Caco-2 (cell line): ENCODE measurements around the gene FAM221B. TPM values are rescaled to one million over a fixed set of nuclear protein-coding genes. Genes with fewer than 3 reads are reported as not detected.
A peak's percentile ranks its signal among the peaks of the same experiment; 100 is the strongest.

ENCODE experiments used
- BruUV-seq: library from RNA; stranded (reverse); fragments of 400-500 nt; replicated peaks from 2 replicates; lab custom pipeline; 2021; lab: Mats Ljungman, UMichigan
- CTCF ChIA-PET: fragments of 300-600 bp; sonication (Branson Sonifier 250); formaldehyde crosslinking; loops from one replicate; lab custom pipeline; 2022; ENCODE audit warnings: antibody characterized with exemption; lab: Charles Lee
- POLR2A ChIA-PET: fragments of 300-600 bp; sonication (Branson Sonifier 250); formaldehyde crosslinking; loops from one replicate; lab custom pipeline; 2022; ENCODE audit warnings: antibody characterized with exemption; lab: Charles Lee
- DNase-seq, 2 experiments: peaks; one replicate each; pipeline versions ENCODE4 v3.0.0 to v3.0.0-alpha.2; 2020 to 2022
- H3K27me3 ChIP-seq: replicated peaks from 2 replicates; pipeline ENCODE4 v1.6.0; 2011; ENCODE audit warnings: low read length; ENCODE audit not compliant: control insufficient read depth, insufficient read depth
- H3K36me3 ChIP-seq: 2 replicates; pipeline ENCODE4 v1.5.1; 2011; ENCODE audit warnings: low read length; ENCODE audit not compliant: control insufficient read depth, insufficient read depth
- H3K4me1 ChIP-seq: fragments of 250-450 bp; sonication (Bioruptor Pico); 2 replicates; pipeline ENCODE4 v1.5.1; 2020; ENCODE audit warnings: mild to moderate bottlenecking
- H3K4me3 ChIP-seq: 2 replicates; pipeline ENCODE4 v1.5.1; 2011; ENCODE audit warnings: low read depth, mild to moderate bottlenecking, control low read depth, low read length
- H3K9me3 ChIP-seq: fragments of 250-450 bp; sonication (Bioruptor Pico); 2 replicates; pipeline ENCODE4 v1.5.1; 2020; ENCODE audit warnings: mild to moderate bottlenecking, moderate library complexity
- H3K27ac Mint-ChIP-seq: one replicate; pipeline ENCODE4 v1.8.0; 2022; ENCODE audit warnings: mixed read lengths; ENCODE audit not compliant: unreplicated experiment
- H3K27me3 Mint-ChIP-seq: one replicate; pipeline ENCODE4 v1.8.0; 2022; ENCODE audit warnings: mixed read lengths; ENCODE audit not compliant: insufficient read depth, unreplicated experiment
- H3K36me3 Mint-ChIP-seq: one replicate; pipeline ENCODE4 v1.8.0; 2022; ENCODE audit warnings: mild to moderate bottlenecking, mixed read lengths; ENCODE audit not compliant: insufficient read depth, unreplicated experiment
- H3K4me1 Mint-ChIP-seq: one replicate; pipeline ENCODE4 v1.8.0; 2022; ENCODE audit warnings: low read depth, mixed read lengths; ENCODE audit not compliant: unreplicated experiment
- H3K4me3 Mint-ChIP-seq: one replicate; pipeline ENCODE4 v1.8.0; 2022; ENCODE audit warnings: mild to moderate bottlenecking, moderate library complexity, mixed read lengths; ENCODE audit not compliant: unreplicated experiment
- H3K9me3 Mint-ChIP-seq: one replicate; pipeline ENCODE4 v1.8.0; 2022; ENCODE audit warnings: mixed read lengths; ENCODE audit not compliant: unreplicated experiment
- intact Hi-C: fragments of 100-400 bp; cut with micrococcal nuclease; formaldehyde crosslinking; loops from one replicate; pipeline ENCODE4 v1.10.0; 2022; ENCODE audit not compliant: unreplicated experiment
- total RNA-seq: library from RNA; stranded (reverse); gene quantifications from 2 replicates; pipeline ENCODE4 v1.2.3, GENCODE V29; 2022
- TF ChIP-seq, protein P1 (sequence below), 2 experiments: fragments of 200-600 bp in 1 of 2; IDR thresholded peaks; 1 replicate in 1 of 2; 2 replicates in 1 of 2; pipeline versions ENCODE4 v1.5.1 to v1.8.0; 2011 to 2022; ENCODE audit warnings: antibody characterized with exemption in 1 of 2, control low read depth in 1 of 2, inconsistent platforms in 1 of 2, low read depth in 1 of 2, low read length in 1 of 2, mild to moderate bottlenecking in 1 of 2, moderate library complexity in 1 of 2; ENCODE audit not compliant: insufficient read depth in 1 of 2, severe bottlenecking in 1 of 2, unreplicated experiment in 1 of 2

FAM221B gene
- total RNA-seq, 1 experiment from 2014 or later: not detected

- no peak overlapping the region for H3K27ac Mint-ChIP-seq
Observed at GRCh38 chr9:35832814-35833213, 4.3 kb upstream of the FAM221B start.

DNA sequence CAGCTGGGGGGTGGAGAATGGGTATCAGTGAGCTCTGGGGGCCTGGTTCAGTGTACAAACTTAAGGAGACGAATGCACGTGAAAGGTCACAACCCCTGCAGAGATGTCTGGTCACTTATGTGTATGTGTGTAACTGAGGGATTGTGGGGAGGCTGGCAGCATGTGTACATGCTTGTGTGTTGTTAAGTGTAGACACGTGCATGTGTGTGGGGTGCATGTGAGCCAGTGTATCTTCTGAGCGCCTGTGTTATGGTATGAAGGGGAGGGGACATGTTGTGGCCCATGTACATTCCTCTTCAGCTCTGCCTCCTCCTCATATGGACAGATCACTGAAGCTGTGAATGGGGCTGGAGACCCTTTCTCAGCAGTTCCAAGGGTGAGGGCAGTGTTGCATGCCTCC is 2.5 kb upstream of the FAM221B start:
- intact Hi-C loops: no loop called here
- Mint-ChIP-seq H3K4me1 (peaks cover 22% of the 10 kb centered on the region), H3K36me3 (peaks cover 7% of the 10 kb centered on the region), H3K9me3 (no peaks in the 10 kb centered on the region), H3K27ac (no peak overlapping the region), H3K27me3 (no peaks in the 10 kb centered on the region), H3K4me3 (no peak overlapping the region)
- Histone ChIP-seq H3K4me1 (peaks cover 16% of the 10 kb centered on the region), H3K36me3 (peaks cover 2% of the 10 kb centered on the region; the same call in 1 of the 2 replicates), H3K9me3 (no peaks in the 10 kb centered on the region), H3K4me3 (no peak overlapping the region), H3K27me3 (no peaks in the 10 kb centered on the region)
- TF ChIP-seq, protein P1, sequence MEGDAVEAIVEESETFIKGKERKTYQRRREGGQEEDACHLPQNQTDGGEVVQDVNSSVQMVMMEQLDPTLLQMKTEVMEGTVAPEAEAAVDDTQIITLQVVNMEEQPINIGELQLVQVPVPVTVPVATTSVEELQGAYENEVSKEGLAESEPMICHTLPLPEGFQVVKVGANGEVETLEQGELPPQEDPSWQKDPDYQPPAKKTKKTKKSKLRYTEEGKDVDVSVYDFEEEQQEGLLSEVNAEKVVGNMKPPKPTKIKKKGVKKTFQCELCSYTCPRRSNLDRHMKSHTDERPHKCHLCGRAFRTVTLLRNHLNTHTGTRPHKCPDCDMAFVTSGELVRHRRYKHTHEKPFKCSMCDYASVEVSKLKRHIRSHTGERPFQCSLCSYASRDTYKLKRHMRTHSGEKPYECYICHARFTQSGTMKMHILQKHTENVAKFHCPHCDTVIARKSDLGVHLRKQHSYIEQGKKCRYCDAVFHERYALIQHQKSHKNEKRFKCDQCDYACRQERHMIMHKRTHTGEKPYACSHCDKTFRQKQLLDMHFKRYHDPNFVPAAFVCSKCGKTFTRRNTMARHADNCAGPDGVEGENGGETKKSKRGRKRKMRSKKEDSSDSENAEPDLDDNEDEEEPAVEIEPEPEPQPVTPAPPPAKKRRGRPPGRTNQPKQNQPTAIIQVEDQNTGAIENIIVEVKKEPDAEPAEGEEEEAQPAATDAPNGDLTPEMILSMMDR (IDR thresholded peaks at IDR 0.05; ENCODE audit: insufficient read depth in 1 of 2, low read depth in 1 of 2, low read length in 1 of 2, severe bottlenecking in 1 of 2, unreplicated experiment in 1 of 2): no peak
- ChIA-PET POLR2A (no interaction called here), CTCF (interaction anchor here (0.9 kb wide), 1 partner anchor 41 kb away, joined by 3 read pairs; no protein-coding TSS in a partner anchor)
- no TSS peak for BruUV-seq
- DNase-seq: no peak

More at GRCh38 chr9:35832814-35833213, 4.3 kb upstream of the FAM221B start:
- Histone ChIP-seq H3K27me3 (no peaks in the 10 kb centered on the region), H3K4me1 (peaks cover 18% of the 10 kb centered on the region), H3K9me3 (no peaks in the 10 kb centered on the region), H3K4me3 (no peak overlapping the region), H3K36me3 (peaks cover 3% of the 10 kb centered on the region; the same call in 1 of the 2 replicates)
- intact Hi-C loops: no loop called here
- Mint-ChIP-seq H3K4me3 (no peak overlapping the region), H3K36me3 (peaks cover 7% of the 10 kb centered on the region), H3K27me3 (no peaks in the 10 kb centered on the region), H3K9me3 (no peaks in the 10 kb centered on the region), H3K4me1 (peaks cover 23% of the 10 kb centered on the region)
- ChIA-PET CTCF (interaction anchor here (1.6 kb wide), 1 partner anchor 50 kb away, joined by 4 read pairs; no protein-coding TSS in a partner anchor), POLR2A (no interaction called here)
- TF ChIP-seq, protein P1 (IDR thresholded peaks at IDR 0.05; ENCODE audit: insufficient read depth in 1 of 2, low read depth in 1 of 2, low read length in 1 of 2, severe bottlenecking in 1 of 2, unreplicated experiment in 1 of 2): no peak
- no peak for DNase-seq
- no TSS peak for BruUV-seq

DNA sequence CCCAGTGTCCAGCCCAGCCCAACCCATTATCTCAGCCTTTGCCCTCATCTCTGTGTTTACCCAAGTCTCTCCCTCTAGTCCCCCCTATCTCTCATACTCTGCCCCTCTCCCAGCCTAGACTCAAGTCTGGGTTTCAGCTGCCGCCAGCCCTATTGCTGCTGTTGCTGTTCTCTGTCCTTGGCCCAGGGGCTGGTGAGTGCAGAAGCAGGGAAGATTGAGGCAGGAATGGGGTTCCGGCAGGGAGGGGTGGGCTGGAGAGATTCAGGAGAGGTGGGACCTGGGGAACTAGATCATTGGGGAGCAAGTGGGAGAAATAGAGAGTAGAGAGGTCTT is 1.2 kb upstream of the FAM221B start:
- Mint-ChIP-seq H3K4me3 (peak overlapping the region; percentile 88), H3K27me3 (no peaks in the 10 kb centered on the region), H3K27ac (peak overlapping the region; percentile 88), H3K9me3 (no peaks in the 10 kb centered on the region), H3K4me1 (peaks cover 13% of the 10 kb centered on the region), H3K36me3 (peaks cover 4% of the 10 kb centered on the region)
- Histone ChIP-seq H3K27me3 (no peaks in the 10 kb centered on the region), H3K36me3 (no peaks in the 10 kb centered on the region), H3K4me1 (peaks cover 4% of the 10 kb centered on the region; the same call in 1 of the 2 replicates), H3K9me3 (no peaks in the 10 kb centered on the region), H3K4me3 (peak overlapping the region; percentile 48)
- DNase-seq: no peak
- intact Hi-C loops: loop anchor here (1.0 kb wide), 1 partner anchor 14 kb away; the partner anchor contains the start of gene HINT2
- BruUV-seq: no TSS peak
- TF ChIP-seq, protein P1 (IDR thresholded peaks at IDR 0.05; ENCODE audit: insufficient read depth in 1 of 2, low read depth in 1 of 2, low read length in 1 of 2, severe bottlenecking in 1 of 2, unreplicated experiment in 1 of 2): no peak
- ChIA-PET POLR2A (no interaction called here), CTCF (interaction anchor here (0.5 to 1.6 kb wide), 3 partner anchors 16 to 53 kb away, joined by 5 to 10 read pairs (median 8); partner anchors contain the start of gene HINT2)
